ENCODE data around the gene MPL.

GRCh38 chr1:43368646-43369020 lies 31.0 kb downstream of the MPL start:
- TF ChIP-seq POLR2A (IDR thresholded peaks at IDR 0.05): no peak
- TF ChIP-seq, protein P1, sequence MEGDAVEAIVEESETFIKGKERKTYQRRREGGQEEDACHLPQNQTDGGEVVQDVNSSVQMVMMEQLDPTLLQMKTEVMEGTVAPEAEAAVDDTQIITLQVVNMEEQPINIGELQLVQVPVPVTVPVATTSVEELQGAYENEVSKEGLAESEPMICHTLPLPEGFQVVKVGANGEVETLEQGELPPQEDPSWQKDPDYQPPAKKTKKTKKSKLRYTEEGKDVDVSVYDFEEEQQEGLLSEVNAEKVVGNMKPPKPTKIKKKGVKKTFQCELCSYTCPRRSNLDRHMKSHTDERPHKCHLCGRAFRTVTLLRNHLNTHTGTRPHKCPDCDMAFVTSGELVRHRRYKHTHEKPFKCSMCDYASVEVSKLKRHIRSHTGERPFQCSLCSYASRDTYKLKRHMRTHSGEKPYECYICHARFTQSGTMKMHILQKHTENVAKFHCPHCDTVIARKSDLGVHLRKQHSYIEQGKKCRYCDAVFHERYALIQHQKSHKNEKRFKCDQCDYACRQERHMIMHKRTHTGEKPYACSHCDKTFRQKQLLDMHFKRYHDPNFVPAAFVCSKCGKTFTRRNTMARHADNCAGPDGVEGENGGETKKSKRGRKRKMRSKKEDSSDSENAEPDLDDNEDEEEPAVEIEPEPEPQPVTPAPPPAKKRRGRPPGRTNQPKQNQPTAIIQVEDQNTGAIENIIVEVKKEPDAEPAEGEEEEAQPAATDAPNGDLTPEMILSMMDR (IDR thresholded peaks at IDR 0.05): no peak

All from upper lobe of left lung (tissue), 4 donors.